NCI-H1092 treated with DMSO at 0.1 percent for 48 hours (cell line): Measurements from ENCODE around the gene LZTS3.
"Not testable (repeated sequence)": the region's sequence is repeated elsewhere in the genome, so short reads cannot be mapped to it uniquely, and the experiment has no call there.

Experiments used
- DNase-seq: peaks from one replicate; lab custom pipeline; 2025; lab: John Stamatoyannopoulos, UW

The LZTS3 gene

GRCh38 chr20:3192226-3193015 is 19.1 kb upstream of the LZTS3 start:
- DNase-seq: no peak

- DNase-seq: no peak
Observed at GRCh38 chr20:3190681-3191111, 17.3 kb upstream of the LZTS3 start.

GRCh38 chr20:3189561-3190131 is 16.3 kb upstream of the LZTS3 start:
- DNase-seq: no peak

- no peak for DNase-seq
Observed at GRCh38 chr20:3188823-3189413, 15.6 kb upstream of the LZTS3 start.

- not testable (repeated sequence) for DNase-seq
Observed at GRCh38 chr20:3187861-3188260, 14.5 kb upstream of the LZTS3 start.

- DNase-seq: no peak
Observed at GRCh38 chr20:3183896-3184612, 10.7 kb upstream of the LZTS3 start.

GRCh38 chr20:3182429-3182828 is 9.1 kb upstream of the LZTS3 start:
- DNase-seq: not testable (repeated sequence)

GRCh38 chr20:3181270-3181669 is 7.9 kb upstream of the LZTS3 start:
- no peak for DNase-seq

- DNase-seq: no peak
Observed at GRCh38 chr20:3180319-3180718, 7.0 kb upstream of the LZTS3 start.

- no peak for DNase-seq
Observed at GRCh38 chr20:3177746-3178485, 4.6 kb upstream of the LZTS3 start.

GRCh38 chr20:3175270-3175669 is 1.9 kb upstream of the LZTS3 start:
- DNase-seq: no peak

- peak; percentile 29 for DNase-seq
Observed at GRCh38 chr20:3174442-3175261, 1.3 kb upstream of the LZTS3 start.

GRCh38 chr20:3173610-3174441 is 477 bp upstream of the LZTS3 start:
- DNase-seq: peak; percentile 70

- DNase-seq: no peak
Observed at GRCh38 chr20:3172126-3172932, 1.0 kb downstream of the LZTS3 start.

- DNase-seq: no peak
Observed at GRCh38 chr20:3171391-3172125, 1.8 kb downstream of the LZTS3 start.

- no peak for DNase-seq
Observed at GRCh38 chr20:3168829-3169590, 4.3 kb downstream of the LZTS3 start.

GRCh38 chr20:3168079-3168828 is 5.1 kb downstream of the LZTS3 start:
- no peak for DNase-seq
